HCT116 (cell line): ENCODE results near the gene UMAD1.

Source experiments
- CTCF ChIP-seq, 3 experiments: fragments of 200-600 bp in 1 of 3; sonication (generic) in 1 of 3; IDR thresholded peaks in 2 of 3; conservative IDR thresholded peaks in 1 of 3; 2 replicates each; pipeline ENCODE4 v1.5.1; 2012 to 2017; ENCODE audit warnings: low read depth in 2 of 3, low read length in 2 of 3, antibody characterized with exemption in 1 of 3, borderline replicate concordance in 1 of 3, control low read depth in 1 of 3, mild to moderate bottlenecking in 1 of 3, mixed read lengths in 1 of 3, mixed run types in 1 of 3, moderate library complexity in 1 of 3; ENCODE audit not compliant: insufficient read depth in 1 of 3
- EZH2 ChIP-seq: fragments of 200-600 bp; sonication (generic); IDR thresholded peaks from 2 replicates; pipeline ENCODE4 v1.6.1; 2017; ENCODE audit warnings: antibody characterized with exemption, mixed run types
- FOSL1 ChIP-seq: IDR thresholded peaks from 2 replicates; pipeline ENCODE4 v1.6.1; 2012; ENCODE audit warnings: low read depth
- MAX ChIP-seq: IDR thresholded peaks from 2 replicates; pipeline ENCODE4 v1.6.1; 2012
- POLR2AphosphoS5 ChIP-seq: IDR thresholded peaks from 2 replicates; pipeline ENCODE4 v1.6.1; 2011; ENCODE audit warnings: mild to moderate bottlenecking, low read depth, low read length, moderate library complexity
- RAD21 ChIP-seq: IDR thresholded peaks from 2 replicates; pipeline ENCODE4 v1.6.1; 2012; ENCODE audit warnings: low read depth, mild to moderate bottlenecking

- TF ChIP-seq POLR2AphosphoS5 = no peak
- no peak for TF ChIP-seq MAX
- TF ChIP-seq CTCF (IDR thresholded peaks at IDR 0.05 in 2 of 3, conservative IDR thresholded peaks at IDR 0.05 in 1 of 3; ENCODE audit: borderline replicate concordance in 1 of 3, insufficient read depth in 1 of 3, low read depth in 2 of 3, low read length in 2 of 3) = no peak
- no peak for TF ChIP-seq RAD21
- TF ChIP-seq FOSL1 = no peak
- no peak for TF ChIP-seq EZH2
Observed at GRCh38 chr7:7718492-7718891, 77.9 kb downstream of the UMAD1 start, which contains the start of gene RPA3.
